Brain microvascular endothelial cell (primary cell): ENCODE measurements around the gene GOLGA6A.

Experiments
- DNase-seq: peaks from one replicate; pipeline ENCODE4 v3.0.0-alpha.2; 2020
- H3K27ac ChIP-seq: fragments of 250-450 bp; sonication (Bioruptor Pico); 2 replicates; pipeline ENCODE4 v1.5.1; 2020; ENCODE audit warnings: mild to moderate bottlenecking, moderate library complexity
- H3K27me3 ChIP-seq: fragments of 250-450 bp; sonication (Bioruptor Pico); replicated peaks from 2 replicates; pipeline ENCODE4 v1.5.1; 2020; ENCODE audit warnings: mild to moderate bottlenecking
- H3K36me3 ChIP-seq: fragments of 250-450 bp; sonication (Bioruptor Pico); replicated peaks from 2 replicates; pipeline ENCODE4 v1.5.1; 2020; ENCODE audit warnings: mild to moderate bottlenecking
- H3K4me3 ChIP-seq: 2 replicates; pipeline ENCODE4 v1.5.1; 2011; ENCODE audit warnings: low read depth, mild to moderate bottlenecking, control low read depth, low read length, moderate library complexity
- CTCF ChIP-seq: IDR thresholded peaks from 2 replicates; pipeline ENCODE4 v1.5.1; 2011; ENCODE audit warnings: low read depth, mild to moderate bottlenecking, moderate library complexity, low read length, control low read depth, inconsistent platforms; ENCODE audit errors: missing control alignments
- in situ Hi-C: cut with HindIII; loops from 2 replicates; pipeline ENCODE4 v1.10.0; 2017; ENCODE audit warnings: low sequenced_read_pairs, low pct_ligation_motif_present

GOLGA6A gene

DNA sequence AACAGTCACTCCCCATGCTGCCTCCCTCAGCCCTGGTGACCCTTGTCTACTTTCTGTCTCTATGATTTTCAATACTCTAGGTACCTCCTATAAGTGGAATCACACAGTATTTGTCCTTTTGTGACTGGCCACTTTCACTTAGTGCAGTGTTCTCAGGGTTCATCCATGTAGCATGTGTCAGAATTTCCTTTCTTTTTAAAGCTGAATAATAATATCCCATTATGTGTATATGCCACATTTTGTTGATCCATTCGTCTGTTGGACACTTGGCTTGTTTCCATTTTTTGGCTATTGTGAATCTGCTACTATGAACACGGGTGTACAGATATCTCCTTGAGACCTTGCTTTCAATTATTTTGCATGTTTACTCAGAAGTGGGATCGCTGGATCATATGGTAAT lies 53.7 kb downstream of the GOLGA6A start:
- no peak for DNase-seq
- H3K36me3 ChIP-seq, result peaks cover 48% of the 10 kb centered on the region
- no peaks in the 10 kb centered on the region for H3K27me3 ChIP-seq
- H3K27ac ChIP-seq, result no peak overlapping the region
- TF ChIP-seq CTCF, result no peak
- in situ Hi-C loops, result no loop called here
- H3K4me3 ChIP-seq, result no peak overlapping the region

GRCh38 chr15:74027688-74028087 lies 54.7 kb downstream of the GOLGA6A start:
- no peak overlapping the region for H3K4me3 ChIP-seq
- in situ Hi-C loops, result no loop called here
- H3K27me3 ChIP-seq, result no peaks in the 10 kb centered on the region
- TF ChIP-seq CTCF, result no peak
- no peak overlapping the region for H3K27ac ChIP-seq
- peaks cover 47% of the 10 kb centered on the region for H3K36me3 ChIP-seq
- DNase-seq, result no peak

GRCh38 chr15:74025436-74025835 lies 56.9 kb downstream of the GOLGA6A start:
- Histone ChIP-seq H3K4me3 (no peak overlapping the region), H3K27ac (no peak overlapping the region), H3K36me3 (peaks cover 43% of the 10 kb centered on the region), H3K27me3 (no peaks in the 10 kb centered on the region)
- TF ChIP-seq CTCF, result no peak
- in situ Hi-C loops, result no loop called here
- DNase-seq, result peak; percentile 25

DNA sequence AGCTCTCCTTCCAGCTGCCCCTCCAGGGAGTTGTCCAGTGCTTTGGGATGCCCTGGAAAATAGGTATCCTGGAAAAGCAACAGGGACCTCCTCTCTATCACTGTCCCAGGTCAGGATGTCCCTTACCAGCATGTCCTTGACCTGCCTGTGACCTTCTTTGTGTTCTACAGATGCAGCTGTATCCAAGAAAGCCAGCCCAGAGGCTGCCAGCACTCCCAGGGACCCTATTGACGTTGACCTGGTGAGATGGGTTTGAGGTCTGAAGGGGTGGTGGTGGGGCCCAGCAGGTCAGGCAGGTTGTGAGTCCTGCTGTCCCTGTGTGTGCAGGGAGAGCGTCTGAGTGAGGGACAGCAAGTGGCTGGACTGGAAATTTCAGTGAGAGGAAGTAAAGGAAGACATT lies 57.7 kb downstream of the GOLGA6A start:
- TF ChIP-seq CTCF, result no peak
- no peak for DNase-seq
- in situ Hi-C loops, result no loop called here
- H3K27me3 ChIP-seq, result no peaks in the 10 kb centered on the region
- H3K4me3 ChIP-seq, result no peak overlapping the region
- H3K36me3 ChIP-seq, result peaks cover 43% of the 10 kb centered on the region
- H3K27ac ChIP-seq, result no peak overlapping the region

GRCh38 chr15:74022706-74023470 lies 59.5 kb downstream of the GOLGA6A start:
- TF ChIP-seq CTCF, result no peak
- H3K4me3 ChIP-seq, result no peak overlapping the region
- in situ Hi-C loops, result no loop called here

More at GRCh38 chr15:74022706-74023470, 59.5 kb downstream of the GOLGA6A start:
- Histone ChIP-seq H3K27ac (no peak overlapping the region), H3K27me3 (no peaks in the 10 kb centered on the region), H3K36me3 (peaks cover 35% of the 10 kb centered on the region)
- DNase-seq, result no peak
